NK-92 (cell line): ENCODE data around the gene KANK2.
"Not testable (repeated sequence)": the region's sequence is repeated elsewhere in the genome, so short reads cannot be mapped to it uniquely, and the experiment has no call there.

Experiments used
- DNase-seq: peaks from one replicate; lab custom pipeline; 2025; ENCODE audit not compliant: unreplicated experiment; lab: John Stamatoyannopoulos, UW

KANK2 gene

DNA sequence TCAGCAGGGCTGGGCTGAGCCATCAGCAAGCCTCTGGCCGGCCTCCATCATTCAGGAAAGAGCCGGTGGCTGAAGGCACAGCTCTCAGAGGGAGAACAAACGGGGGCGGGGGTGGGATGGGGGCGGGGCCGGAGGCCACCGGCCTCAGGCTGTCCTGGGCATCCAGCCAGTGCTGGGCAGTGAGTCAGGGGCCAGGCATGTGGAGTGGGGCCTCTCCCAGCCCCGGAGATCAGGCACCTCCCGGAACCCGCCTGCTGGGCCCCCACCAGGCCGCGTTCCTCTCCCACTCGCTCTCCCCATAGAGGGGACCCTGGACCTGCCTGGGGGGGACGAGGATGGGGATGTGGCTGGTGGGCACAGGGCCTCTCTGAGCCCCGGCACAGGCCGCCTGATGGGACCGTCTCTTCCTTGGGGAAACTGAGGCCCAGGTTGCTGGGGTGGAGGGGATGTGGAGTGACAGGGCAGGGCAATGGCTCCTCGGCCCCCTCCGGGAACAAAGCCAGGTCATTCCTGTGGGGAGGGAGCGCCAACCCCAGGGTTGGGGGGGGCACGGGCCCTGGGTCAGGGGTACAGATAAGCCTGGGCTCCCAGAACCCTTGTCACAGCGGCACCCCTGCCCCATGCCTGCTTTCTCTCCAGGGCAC lies 54.7 kb downstream of the KANK2 start:
- no peak for DNase-seq

DNA sequence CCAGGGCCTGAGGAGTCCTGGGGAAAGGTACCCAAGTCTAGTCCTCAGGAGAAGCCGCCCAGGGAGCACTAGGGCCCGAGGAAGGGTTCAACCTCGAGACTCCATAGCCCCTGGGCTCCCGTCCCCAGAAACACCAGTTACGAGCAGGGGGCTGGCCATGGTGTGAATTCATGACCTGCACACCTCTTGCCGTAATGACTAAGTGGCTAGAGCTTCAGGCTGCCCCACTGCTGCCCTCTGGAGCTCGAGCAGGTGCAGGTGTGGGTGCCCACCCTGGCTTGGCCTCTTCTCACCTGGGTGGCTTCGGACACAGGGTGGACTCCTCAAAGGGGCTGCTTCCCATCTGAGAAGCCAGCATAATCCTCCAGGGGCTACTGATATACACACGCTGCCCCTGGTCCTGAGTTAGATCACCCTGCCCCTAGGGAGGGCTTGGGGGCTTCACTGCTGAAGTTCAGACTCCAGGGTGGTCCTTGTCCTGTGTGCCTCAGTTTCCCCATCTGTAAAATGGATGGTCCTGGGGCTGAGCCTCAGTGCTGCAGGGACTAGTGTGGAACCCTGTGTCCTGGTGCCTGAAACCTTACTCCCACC lies 55.3 kb downstream of the KANK2 start:
- DNase-seq = no peak

DNA sequence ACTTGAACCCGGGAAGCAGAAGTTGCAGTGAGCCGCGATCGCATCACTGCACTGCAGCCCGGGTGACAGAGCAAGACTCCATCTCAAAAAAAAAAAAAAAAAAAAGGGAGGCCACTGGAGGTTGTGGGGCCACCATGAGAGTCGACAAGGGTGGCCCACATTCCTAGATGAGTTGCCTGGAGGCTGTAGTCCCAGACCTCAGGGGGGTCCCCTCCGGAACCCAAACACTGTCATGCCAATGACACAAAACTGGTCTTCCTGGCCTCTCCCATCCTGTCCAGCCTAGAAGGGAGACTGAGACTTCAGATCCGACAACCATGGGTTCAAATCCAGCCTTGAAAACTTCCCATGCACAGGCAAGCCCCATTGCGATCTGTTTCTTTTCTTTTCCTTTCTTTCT lies 56.4 kb downstream of the KANK2 start:
- DNase-seq = no peak

DNA sequence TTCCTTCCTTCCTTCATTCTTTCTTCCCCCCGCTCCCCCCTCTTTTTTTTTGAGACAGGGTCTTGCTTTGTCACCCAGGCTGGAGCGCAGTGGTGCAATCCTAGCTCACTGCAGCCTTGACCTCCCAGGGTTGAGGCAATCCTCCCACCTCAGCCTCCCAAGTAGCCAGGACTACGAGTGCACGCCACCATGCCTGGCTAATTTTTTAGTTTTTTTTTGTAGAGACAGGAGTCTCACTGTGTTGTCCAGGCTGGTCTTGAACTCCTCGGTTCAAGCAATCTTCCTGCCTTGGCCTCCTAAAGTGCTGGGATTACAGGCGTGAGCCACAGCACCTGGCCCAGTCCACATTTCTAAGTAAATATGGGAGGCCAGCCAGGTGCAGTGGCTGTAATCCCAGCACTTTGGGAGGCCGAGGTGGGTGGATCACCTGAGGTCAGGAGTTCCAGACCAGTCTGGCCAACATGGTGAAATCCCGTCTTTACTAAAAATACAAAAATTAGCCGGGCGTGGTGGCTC lies 57.3 kb downstream of the KANK2 start:
- DNase-seq = not testable (repeated sequence)

DNA sequence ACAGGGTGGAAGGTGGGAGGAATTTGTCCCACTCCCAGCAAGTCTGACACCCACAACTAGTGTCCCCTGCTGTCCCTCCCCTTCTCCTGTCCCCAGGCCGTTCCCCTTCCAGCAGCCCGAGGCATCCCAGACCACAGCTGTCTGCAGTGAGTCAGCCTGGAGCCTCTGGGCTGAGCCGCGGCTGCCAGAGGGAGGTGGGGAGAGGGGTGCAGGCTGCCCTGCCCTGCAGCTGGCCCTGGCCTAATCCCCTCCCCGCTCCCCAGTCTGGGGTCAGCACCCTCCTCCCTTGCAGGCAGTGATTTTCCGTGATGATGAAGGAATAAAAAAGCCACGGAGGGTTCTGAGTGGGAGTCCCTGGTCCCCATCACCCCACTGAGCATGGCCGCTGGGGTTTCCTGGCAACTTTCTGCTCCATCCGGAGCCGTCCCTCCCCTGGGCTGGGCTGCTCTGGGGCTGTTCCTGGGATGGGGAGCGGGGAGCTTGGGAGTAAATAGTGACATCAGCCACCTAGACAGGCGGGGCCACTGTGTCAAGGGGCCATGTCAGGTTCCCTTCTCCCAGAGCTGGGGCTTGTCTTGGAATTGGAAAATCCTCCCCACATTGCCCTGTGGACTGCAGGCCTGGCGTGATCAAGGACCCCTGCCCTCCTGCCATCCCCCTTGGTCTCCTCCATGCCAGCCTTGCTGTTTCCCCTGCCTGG lies 58.6 kb downstream of the KANK2 start:
- no peak for DNase-seq

DNA sequence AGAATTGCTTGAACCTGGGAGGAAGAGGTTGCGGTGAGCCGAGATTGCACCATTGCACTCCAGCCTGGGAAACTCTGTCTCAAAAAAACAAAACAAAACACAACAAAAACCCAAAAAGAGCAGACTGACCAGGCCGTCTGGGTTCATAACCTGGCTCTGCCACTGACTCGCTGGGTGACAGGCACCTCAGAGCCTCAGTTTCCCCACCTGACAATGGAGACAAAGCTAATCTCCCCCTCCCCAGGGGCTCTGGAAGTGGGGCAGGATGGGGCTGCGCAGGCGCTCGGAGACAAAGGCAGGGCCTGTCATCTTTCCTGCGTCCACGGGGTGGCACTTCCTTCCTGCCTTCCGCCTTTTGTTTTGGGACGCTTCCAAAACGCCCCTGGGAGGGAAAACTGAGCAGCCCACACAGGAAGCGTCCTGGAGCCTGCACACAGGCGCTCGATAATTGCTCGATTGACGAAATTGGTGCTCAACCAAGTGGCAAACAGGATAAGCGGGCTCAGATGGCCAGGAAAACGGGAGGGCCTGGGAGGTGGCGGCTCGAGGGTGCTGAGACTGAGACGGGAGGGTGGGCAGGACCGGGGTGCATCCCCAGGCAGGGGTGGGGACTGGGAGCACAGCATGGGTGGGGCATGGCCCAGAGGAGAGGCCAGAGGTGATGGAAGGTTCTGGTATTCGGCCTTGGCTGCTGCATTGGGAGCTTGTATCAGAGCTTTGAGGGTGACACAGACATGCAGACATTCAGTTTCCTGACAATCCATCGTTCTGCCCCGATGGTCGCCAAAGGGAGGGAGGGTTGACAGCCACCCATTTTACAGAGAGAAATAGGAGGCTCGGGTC lies 59.6 kb downstream of the KANK2 start:
- no peak for DNase-seq

DNA sequence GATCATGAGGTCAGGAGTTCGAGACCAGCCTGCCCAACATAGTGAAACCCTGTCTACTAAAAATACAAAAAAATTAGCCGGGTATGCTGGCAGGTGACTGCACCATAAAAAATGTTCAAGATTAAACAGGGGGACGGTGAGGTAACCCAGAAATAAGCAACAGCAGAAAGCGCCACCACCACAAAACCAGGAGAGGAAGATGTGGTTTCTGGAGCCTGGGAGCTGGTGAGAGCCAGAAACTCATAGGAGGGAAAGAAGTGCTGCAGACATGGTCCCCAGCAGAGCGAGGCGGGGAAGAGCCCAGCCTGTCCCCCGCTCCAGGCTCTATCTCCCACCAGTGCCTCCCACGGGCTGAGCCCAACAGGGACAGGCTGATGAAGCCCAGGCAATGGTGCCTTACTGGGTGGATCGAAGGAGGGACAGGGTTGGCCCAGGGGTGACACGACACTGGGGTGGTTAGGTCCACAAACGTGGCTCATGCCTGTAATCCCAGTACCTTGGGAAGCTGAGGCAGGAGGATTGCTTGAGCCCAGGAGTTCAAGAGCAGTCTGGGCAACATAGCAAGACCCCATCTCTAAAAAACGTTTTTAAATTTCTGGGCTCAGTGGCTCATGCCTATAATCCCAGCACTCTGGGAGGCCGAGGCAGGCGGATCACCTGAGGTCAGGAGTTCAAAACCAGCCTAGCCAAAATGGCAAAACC lies 60.8 kb downstream of the KANK2 start:
- no peak for DNase-seq

DNA sequence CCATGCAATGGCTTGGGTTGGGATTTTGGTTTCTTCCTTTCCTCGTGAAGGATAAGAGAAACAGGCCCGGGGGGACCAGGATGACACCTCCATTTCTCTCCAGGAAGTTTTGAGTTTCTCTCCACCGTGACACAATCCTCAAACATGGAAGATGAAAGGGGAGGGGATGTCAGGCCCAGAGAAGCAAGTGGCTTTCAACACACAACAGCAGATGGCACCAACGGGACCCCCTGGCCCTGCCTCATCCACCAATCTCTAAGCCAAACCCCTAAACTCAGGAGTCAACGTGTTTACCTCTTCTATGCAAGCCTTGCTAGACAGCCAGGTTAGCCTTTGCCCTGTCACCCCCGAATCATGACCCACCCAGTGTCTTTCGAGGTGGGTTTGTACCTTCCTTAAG lies 65.9 kb downstream of the KANK2 start:
- DNase-seq = no peak

DNA sequence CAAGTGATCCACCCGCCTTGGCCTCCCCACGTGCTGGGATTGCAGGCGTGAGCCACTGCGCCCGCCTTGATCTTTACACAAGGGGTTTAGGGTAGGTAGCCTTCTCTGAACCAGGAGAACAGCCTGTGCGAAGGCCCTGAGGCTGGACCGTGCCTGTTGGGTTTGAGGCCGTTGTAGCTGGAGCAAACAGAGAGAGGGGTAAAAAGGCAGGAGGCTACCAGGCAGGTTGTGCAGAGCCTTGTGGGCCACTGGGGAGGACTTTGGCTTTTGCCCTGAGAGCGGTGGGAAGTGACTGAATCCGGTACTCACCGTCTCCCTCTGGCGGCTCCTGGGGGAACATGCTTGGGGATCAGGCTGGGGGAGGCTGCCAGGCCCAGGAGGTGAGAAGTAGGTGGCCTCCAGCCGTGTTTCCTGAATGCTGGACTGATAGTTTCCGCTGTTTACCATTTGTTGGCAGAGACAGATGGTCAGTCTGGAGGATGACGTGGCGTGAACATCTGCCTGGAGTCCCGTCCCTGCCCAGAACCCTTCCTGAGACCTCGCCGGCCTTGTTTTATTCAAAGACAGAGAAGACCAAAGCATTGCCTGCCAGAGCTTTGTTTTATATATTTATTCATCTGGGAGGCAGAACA lies 66.4 kb downstream of the KANK2 start:
- DNase-seq = no peak

DNA sequence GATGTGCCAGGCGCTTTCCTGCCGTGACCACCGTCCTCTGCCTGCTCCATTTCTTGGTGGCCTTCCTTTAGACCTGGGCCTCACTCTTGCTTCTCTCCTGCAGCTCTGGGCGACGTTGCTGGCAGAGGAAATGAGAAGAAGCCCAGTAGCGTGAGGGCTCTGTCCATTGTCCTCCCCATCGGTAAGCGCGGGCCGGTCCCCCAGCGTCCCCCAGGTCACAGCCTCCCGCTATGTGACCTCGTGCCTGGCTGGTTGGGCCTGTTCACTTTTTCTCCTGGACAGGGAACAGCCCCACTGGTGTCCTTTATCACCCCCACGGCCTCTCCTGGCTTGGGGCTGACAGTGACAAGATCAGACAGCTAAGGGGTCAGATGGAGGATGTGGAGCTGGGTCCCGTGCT lies 69.4 kb downstream of the KANK2 start:
- no peak for DNase-seq

DNA sequence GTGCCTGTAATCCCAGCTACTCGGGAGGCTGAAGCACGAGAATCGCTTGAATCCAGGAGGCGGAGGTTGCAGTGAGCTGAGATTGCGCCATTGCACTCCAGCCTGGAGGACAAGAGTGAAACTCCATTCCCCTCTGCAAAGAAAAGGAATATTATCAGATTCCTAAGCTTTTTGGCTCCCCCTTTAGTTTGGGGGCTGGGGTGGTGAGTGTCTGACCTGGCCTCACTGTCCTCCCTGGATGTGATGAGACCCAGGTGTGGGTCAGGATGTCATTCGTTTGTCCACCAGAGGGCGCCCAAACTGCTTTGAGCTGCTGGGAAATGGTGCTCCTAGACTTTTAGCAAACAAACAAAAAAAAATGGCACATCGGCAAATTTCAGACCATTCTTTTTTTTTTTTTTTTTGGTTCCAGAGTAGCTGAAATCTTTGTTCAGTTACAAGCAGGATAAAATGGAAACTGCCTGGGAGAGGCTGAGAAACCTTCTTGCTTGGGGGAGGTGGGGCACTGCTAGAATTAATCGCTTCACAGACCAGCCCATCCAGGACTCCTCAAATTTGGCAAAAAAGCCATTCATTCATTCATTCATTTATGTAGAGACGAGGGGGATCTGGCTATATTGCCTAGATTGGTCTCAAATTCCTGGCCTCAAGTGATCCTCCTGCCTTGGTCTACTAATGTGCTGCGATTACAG lies 71.2 kb downstream of the KANK2 start:
- no peak for DNase-seq

DNA sequence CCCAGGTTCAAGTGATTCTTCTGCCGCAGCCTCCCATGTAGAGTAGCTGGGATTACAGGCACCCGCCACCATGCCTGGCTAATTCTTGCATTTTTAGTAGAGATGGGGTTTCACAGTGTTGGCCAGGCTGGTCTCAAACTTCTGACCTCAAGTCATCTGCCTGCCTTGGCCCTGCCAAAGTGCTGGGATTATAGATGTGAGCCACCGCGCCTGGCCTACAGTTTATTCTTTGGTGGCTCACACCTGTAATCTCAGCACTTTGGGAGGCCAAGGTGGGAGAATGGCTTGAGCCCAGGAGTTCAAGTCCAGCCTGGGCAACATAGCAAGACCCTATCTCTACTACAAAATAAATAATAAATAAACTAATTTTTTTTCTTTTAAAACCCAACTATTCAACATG lies 73.2 kb downstream of the KANK2 start:
- DNase-seq = not testable (repeated sequence)

DNA sequence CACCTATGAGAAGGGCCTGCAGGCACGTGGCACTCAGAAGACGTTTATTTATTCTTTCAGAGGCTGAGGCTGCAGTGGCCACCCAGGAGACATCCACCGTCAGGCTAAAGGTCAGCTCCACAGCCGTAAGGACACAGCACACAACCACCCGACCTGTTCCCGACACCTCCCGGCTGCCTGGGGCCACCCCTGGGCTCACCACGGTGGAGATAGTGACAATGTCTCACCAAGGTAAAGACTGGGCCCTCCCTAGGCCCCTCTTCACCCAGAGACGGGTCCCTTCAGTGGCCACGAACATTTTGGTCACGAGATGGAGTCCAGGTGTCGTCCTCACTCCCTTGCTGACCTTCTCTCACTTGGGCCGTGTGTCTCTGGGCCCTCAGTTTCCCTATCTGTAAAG lies 74.2 kb downstream of the KANK2 start:
- no peak for DNase-seq

DNA sequence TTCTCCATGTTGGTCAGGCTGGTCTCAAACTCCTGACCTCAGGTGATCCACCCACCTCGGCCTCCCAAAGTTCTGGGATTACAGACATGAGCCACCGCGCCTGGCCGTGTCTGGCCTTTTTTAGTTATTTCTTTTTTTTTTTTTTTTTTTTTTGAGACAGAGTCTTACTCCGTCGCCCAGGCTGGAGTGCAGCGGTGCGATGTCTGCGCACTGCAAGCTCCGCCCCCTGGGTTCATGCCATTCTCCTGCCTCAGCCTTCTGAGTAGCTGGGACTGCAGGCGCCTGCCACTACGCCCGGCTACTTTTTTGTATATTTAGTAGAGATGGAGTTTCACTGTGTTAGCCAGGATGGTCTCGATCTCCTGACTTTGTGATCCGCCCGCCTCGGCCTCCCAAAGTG lies 75.4 kb downstream of the KANK2 start:
- not testable (repeated sequence) for DNase-seq

DNA sequence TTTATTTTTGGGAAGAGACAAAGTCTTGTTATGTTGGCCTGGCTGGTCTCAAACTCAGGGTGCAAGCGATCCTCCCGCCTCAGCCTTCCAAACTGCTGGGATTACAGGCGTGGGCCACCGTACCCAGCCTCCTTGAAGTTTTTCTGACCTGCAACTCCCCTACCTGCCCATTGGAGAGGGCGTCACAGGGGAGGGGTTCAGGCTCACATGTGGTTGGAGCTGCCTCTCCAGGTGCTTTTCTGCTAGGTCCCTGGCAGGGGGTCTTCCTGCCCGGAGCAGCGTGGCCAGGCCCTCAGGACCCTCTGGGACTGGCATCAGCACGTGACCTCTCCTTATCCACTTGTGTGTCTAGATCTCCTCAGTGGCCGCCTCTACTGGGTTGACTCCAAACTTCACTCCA lies 80.8 kb downstream of the KANK2 start:
- no peak for DNase-seq

DNA sequence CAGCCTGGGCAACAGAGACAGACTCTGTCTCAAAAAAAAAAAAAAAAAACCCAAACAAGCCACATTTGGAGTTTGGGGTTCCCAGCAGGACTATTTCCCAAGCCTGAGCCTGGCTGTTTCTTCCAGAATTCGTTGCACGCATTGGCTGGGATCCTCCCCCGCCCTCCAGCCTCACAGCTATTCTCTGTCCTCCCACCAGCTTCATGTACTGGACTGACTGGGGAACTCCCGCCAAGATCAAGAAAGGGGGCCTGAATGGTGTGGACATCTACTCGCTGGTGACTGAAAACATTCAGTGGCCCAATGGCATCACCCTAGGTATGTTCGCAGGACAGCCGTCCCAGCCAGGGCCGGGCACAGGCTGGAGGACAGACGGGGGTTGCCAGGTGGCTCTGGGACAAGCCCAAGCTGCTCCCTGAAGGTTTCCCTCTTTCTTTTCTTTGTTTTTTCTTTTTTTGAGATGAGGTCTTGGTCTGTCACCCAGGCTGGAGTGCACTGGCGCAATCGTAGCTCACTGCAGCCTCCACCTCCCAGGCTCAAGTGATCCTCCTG lies 81.4 kb downstream of the KANK2 start:
- DNase-seq = no peak

DNA sequence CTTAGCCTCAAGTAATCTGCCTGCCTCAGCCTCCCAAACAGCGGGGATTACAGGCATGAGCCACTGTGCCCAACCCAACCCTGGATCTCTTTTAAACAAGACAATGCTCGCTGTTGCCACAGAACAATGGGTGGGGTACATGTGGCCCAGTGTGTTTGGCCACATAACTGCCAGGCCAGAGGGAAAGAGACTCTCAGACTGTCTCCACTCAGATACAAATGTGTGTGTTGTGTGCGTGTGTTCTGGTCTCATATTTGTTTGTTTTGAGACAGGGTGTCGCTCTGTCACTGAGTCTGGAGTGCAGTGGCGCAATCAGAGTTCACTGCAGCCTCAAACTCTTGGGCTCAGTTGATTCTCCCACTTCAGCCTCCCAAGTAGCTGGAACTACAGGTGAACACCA lies 82.3 kb downstream of the KANK2 start:
- DNase-seq = no peak
